NB4 (cell line): ENCODE data around the gene SLC22A5.

Experiments used
- MYC ChIP-seq: IDR thresholded peaks from 2 replicates; pipeline ENCODE4 v1.6.1; 2011; ENCODE audit warnings: low read depth, low read length
- POLR2A ChIP-seq: IDR thresholded peaks from 2 replicates; pipeline ENCODE4 v1.6.1; 2011; ENCODE audit warnings: mild to moderate bottlenecking; ENCODE audit not compliant: insufficient read length; ENCODE audit errors: extremely low read depth
- TF ChIP-seq, protein P1 (sequence below): IDR thresholded peaks from one replicate; pipeline ENCODE4 v1.5.1; 2012; ENCODE audit warnings: low read depth, low read length
- TF ChIP-seq, protein P2 (sequence below): IDR thresholded peaks from 2 replicates; pipeline ENCODE4 v1.6.1; 2011; ENCODE audit warnings: low read depth, low read length

DNA sequence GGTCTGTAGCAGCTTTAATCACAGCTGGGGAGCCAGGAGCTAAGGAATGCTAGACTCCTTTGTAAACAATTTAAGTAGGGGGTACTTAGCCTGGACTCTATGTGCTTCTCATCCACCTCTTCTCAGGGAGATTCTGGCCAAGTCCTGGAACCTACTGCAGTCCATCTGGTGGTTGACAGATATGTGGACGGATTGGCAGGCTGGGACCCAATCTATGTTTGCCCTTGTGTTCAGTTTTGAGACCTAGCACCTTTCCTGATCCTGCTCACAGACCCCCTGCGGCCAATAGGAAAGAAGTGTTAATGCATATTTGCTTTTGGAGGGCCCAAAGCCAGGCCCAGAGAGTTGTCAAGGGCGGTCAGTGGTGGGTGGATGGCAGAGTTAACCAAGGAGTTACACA, 6.4 kb downstream of the SLC22A5 start:
- TF ChIP-seq, protein P1, sequence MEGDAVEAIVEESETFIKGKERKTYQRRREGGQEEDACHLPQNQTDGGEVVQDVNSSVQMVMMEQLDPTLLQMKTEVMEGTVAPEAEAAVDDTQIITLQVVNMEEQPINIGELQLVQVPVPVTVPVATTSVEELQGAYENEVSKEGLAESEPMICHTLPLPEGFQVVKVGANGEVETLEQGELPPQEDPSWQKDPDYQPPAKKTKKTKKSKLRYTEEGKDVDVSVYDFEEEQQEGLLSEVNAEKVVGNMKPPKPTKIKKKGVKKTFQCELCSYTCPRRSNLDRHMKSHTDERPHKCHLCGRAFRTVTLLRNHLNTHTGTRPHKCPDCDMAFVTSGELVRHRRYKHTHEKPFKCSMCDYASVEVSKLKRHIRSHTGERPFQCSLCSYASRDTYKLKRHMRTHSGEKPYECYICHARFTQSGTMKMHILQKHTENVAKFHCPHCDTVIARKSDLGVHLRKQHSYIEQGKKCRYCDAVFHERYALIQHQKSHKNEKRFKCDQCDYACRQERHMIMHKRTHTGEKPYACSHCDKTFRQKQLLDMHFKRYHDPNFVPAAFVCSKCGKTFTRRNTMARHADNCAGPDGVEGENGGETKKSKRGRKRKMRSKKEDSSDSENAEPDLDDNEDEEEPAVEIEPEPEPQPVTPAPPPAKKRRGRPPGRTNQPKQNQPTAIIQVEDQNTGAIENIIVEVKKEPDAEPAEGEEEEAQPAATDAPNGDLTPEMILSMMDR: no peak
- TF ChIP-seq POLR2A (no peak), MYC (no peak)
- TF ChIP-seq, protein P2, sequence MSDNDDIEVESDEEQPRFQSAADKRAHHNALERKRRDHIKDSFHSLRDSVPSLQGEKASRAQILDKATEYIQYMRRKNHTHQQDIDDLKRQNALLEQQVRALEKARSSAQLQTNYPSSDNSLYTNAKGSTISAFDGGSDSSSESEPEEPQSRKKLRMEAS: no peak
